H1 (cell line): Measurements from ENCODE around the gene CEMP1. TPM values are rescaled to one million over a fixed set of nuclear protein-coding genes. Genes with fewer than 3 reads are reported as not detected.

Source experiments
- CTCF ChIA-PET: fragments of 300-600 bp; sonication (Branson Sonifier 250); formaldehyde crosslinking; loops from one replicate; lab custom pipeline; 2021; ENCODE audit not compliant: partially characterized antibody; lab: Charles Lee
- POLR2A ChIA-PET: fragments of 300-600 bp; sonication (Branson Sonifier 250); formaldehyde crosslinking; loops from one replicate; lab custom pipeline; 2021; ENCODE audit warnings: inconsistent platforms; ENCODE audit not compliant: partially characterized antibody; lab: Charles Lee
- DNase-seq, 2 experiments: peaks; one replicate each; pipeline versions ENCODE4 v3.0.0 to v3.0.0-alpha.2; 2010 to 2022; ENCODE audit warnings: low spot score in 2 of 2, low read depth in 1 of 2, mixed read lengths in 1 of 2
- FAIRE-seq: peaks from 2 replicates; lab custom pipeline; 2011; peaks lifted over from hg19 to GRCh38; lab: Jason Lieb, UNC
- H2AFZ ChIP-seq: 2 replicates; pipeline ENCODE4 v1.8.1; 2012; ENCODE audit warnings: low read length, inconsistent platforms
- H2AK5ac ChIP-seq: 2 replicates; pipeline ENCODE4 v1.6.1; 2013; ENCODE audit warnings: low read depth, low read length
- H2BK120ac ChIP-seq: replicated peaks from 2 replicates; pipeline ENCODE3; 2013; ENCODE audit warnings: low read depth, low read length, inconsistent platforms
- H2BK12ac ChIP-seq: 2 replicates; pipeline ENCODE4 v1.6.1; 2013; ENCODE audit warnings: low read depth, low read length
- H2BK15ac ChIP-seq: 2 replicates; pipeline ENCODE4 v1.6.1; 2013; ENCODE audit warnings: low read length
- H2BK20ac ChIP-seq: 2 replicates; pipeline ENCODE4 v1.6.1; 2013; ENCODE audit warnings: low read length
- H2BK5ac ChIP-seq: 2 replicates; pipeline ENCODE4 v1.6.1; 2013; ENCODE audit warnings: low read depth, low read length
- H3K14ac ChIP-seq: 2 replicates; pipeline ENCODE4 v1.6.1; 2013; ENCODE audit warnings: inconsistent platforms; ENCODE audit not compliant: insufficient read length
- H3K18ac ChIP-seq: 2 replicates; pipeline ENCODE4 v1.6.1; 2013; ENCODE audit warnings: low read length; ENCODE audit errors: extremely low read depth
- H3K23ac ChIP-seq: 2 replicates; pipeline ENCODE4 v1.6.1; 2013; ENCODE audit warnings: inconsistent platforms; ENCODE audit not compliant: insufficient read length
- H3K23me2 ChIP-seq: 2 replicates; pipeline ENCODE4 v1.6.1; 2013; ENCODE audit warnings: low read depth, low read length
- H3K27ac ChIP-seq: 2 replicates; pipeline ENCODE4 v1.6.1; 2011; ENCODE audit warnings: low read depth, low read length, inconsistent platforms
- H3K27me3 ChIP-seq, 4 experiments: replicated peaks in 1 of 4; 1 replicate in 1 of 4; 2 replicates in 3 of 4; pipeline versions ENCODE4 v1.6.1 to v1.8.1; 2011 to 2013; ENCODE audit warnings: low read length in 3 of 4, mild to moderate bottlenecking in 3 of 4, inconsistent platforms in 2 of 4, mixed read lengths in 2 of 4, moderate library complexity in 1 of 4; ENCODE audit not compliant: control insufficient read depth in 3 of 4, insufficient read depth in 3 of 4; ENCODE audit errors: extremely low read depth in 1 of 4
- H3K36me3 ChIP-seq, 4 experiments: 2 replicates each; pipeline versions ENCODE4 v1.6.1 to v1.8.1; 2011 to 2013; ENCODE audit warnings: mild to moderate bottlenecking in 4 of 4, low read length in 3 of 4, moderate library complexity in 2 of 4, control low read depth in 1 of 4, inconsistent platforms in 1 of 4; ENCODE audit not compliant: insufficient read depth in 4 of 4, control insufficient read depth in 2 of 4
- H3K4ac ChIP-seq: replicated peaks from 2 replicates; pipeline ENCODE3; 2013; ENCODE audit warnings: low read length, low read depth, mixed read lengths, inconsistent platforms; ENCODE audit not compliant: insufficient read length
- H3K4me1 ChIP-seq, 4 experiments: replicated peaks in 1 of 4; 1 replicate in 1 of 4; 2 replicates in 3 of 4; pipeline versions ENCODE4 v1.6.1 to v1.8.1; 2011 to 2013; ENCODE audit warnings: low read length in 3 of 4, inconsistent platforms in 2 of 4, mixed read lengths in 1 of 4; ENCODE audit not compliant: insufficient read depth in 4 of 4, control insufficient read depth in 3 of 4
- H3K4me2 ChIP-seq, 2 experiments: 2 replicates each; pipeline versions ENCODE4 v1.6.1 to v1.8.1; 2011 to 2013; ENCODE audit warnings: low read depth in 2 of 2, low read length in 2 of 2, control low read depth in 1 of 2, inconsistent platforms in 1 of 2, mild to moderate bottlenecking in 1 of 2; ENCODE audit not compliant: insufficient read depth in 1 of 2
- H3K4me3 ChIP-seq, 4 experiments: fragments of 200-600, 300-600 bp in 1 of 4; sonication (generic), shearing (Covaris generic), sonication (Bioruptor Twin) in 1 of 4; 2 replicates each; pipeline versions ENCODE4 v1.5.1 to v1.8.1; 2011 to 2016; ENCODE audit warnings: low read length in 4 of 4, low read depth in 3 of 4, control low read depth in 2 of 4, inconsistent platforms in 2 of 4, mild to moderate bottlenecking in 2 of 4, mixed read lengths in 1 of 4, moderate library complexity in 1 of 4; ENCODE audit not compliant: insufficient read depth in 2 of 4; ENCODE audit errors: extremely low read depth in 1 of 4
- H3K56ac ChIP-seq: replicated peaks from 2 replicates; pipeline ENCODE3; 2013; ENCODE audit warnings: low read depth, mild to moderate bottlenecking, mixed read lengths, low read length, inconsistent platforms; ENCODE audit not compliant: insufficient read length
- H3K79me1 ChIP-seq: 2 replicates; pipeline ENCODE4 v1.6.1; 2013; ENCODE audit warnings: low read depth, low read length, control low read depth
- H3K79me2 ChIP-seq, 2 experiments: 2 replicates each; pipeline versions ENCODE4 v1.6.1 to v1.8.1; 2012 to 2013; ENCODE audit warnings: low read length in 2 of 2, mild to moderate bottlenecking in 2 of 2, inconsistent platforms in 1 of 2; ENCODE audit not compliant: insufficient read depth in 2 of 2, control insufficient read depth in 1 of 2
- H3K9ac ChIP-seq, 4 experiments: replicated peaks in 1 of 4; 1 replicate in 1 of 4; 2 replicates in 3 of 4; pipeline versions ENCODE4 v1.6.1 to v1.8.1; 2011 to 2013; ENCODE audit warnings: low read depth in 3 of 4, low read length in 3 of 4, control low read depth in 2 of 4, mild to moderate bottlenecking in 2 of 4, moderate library complexity in 2 of 4, inconsistent platforms in 1 of 4; ENCODE audit errors: extremely low read depth in 1 of 4
- H3K9me3 ChIP-seq, 2 experiments: 2 replicates each; pipeline versions ENCODE4 v1.6.1 to v1.8.1; 2012 to 2013; ENCODE audit warnings: mild to moderate bottlenecking in 2 of 2, moderate library complexity in 2 of 2, control low read depth in 1 of 2, inconsistent platforms in 1 of 2, low read depth in 1 of 2, low read length in 1 of 2, mixed read lengths in 1 of 2; ENCODE audit not compliant: insufficient read depth in 2 of 2
- H4K20me1 ChIP-seq, 2 experiments: replicated peaks in 1 of 2; 2 replicates each; pipeline versions ENCODE3 to v1.8.1; 2011 to 2013; ENCODE audit warnings: inconsistent platforms in 2 of 2, low read length in 2 of 2, mild to moderate bottlenecking in 1 of 2; ENCODE audit not compliant: insufficient read depth in 2 of 2, control insufficient read depth in 1 of 2
- H4K5ac ChIP-seq: 2 replicates; pipeline ENCODE4 v1.6.1; 2013; ENCODE audit warnings: low read length, low read depth, mixed read lengths, inconsistent platforms; ENCODE audit not compliant: insufficient read length
- H4K8ac ChIP-seq: 2 replicates; pipeline ENCODE4 v1.8.0; 2013; ENCODE audit warnings: mild to moderate bottlenecking, moderate library complexity, low read length, inconsistent platforms; ENCODE audit not compliant: insufficient read depth; ENCODE audit errors: extremely low read depth
- H4K91ac ChIP-seq: replicated peaks from 2 replicates; pipeline ENCODE3; 2013; ENCODE audit warnings: low read length, mixed read lengths, inconsistent platforms; ENCODE audit not compliant: insufficient read length
- BACH1 ChIP-seq: IDR thresholded peaks from 2 replicates; pipeline ENCODE4 v1.6.1; 2012; ENCODE audit warnings: low read length, improper control_type of control experiment
- BCL11A ChIP-seq, 2 experiments: IDR thresholded peaks; one replicate each; pipeline ENCODE4 v1.6.1; 2011; ENCODE audit warnings: low read depth in 2 of 2, low read length in 2 of 2, mild to moderate bottlenecking in 2 of 2
- CBX8 ChIP-seq: fragments of 300-800, 300-1000 bp; sonication (generic); IDR thresholded peaks from 2 replicates; pipeline ENCODE4 v1.7.1; 2016; ENCODE audit warnings: low read depth, low read length, borderline replicate concordance
- JUN ChIP-seq: IDR thresholded peaks from 2 replicates; pipeline ENCODE4 v1.6.1; 2011; ENCODE audit warnings: low read depth, mild to moderate bottlenecking, improper control_type of control experiment, low read length
- KDM5A ChIP-seq: fragments of 200-600 bp; IDR thresholded peaks from 2 replicates; pipeline ENCODE4 v1.7.1; 2012; ENCODE audit warnings: mild to moderate bottlenecking, low read length, inconsistent platforms, mixed read lengths
- NANOG ChIP-seq: IDR thresholded peaks from 2 replicates; pipeline ENCODE4 v1.6.1; 2011; ENCODE audit warnings: low read length, low read depth, mild to moderate bottlenecking, inconsistent platforms; ENCODE audit not compliant: insufficient read depth, poor library complexity, severe bottlenecking
- POU5F1 ChIP-seq: IDR thresholded peaks from 2 replicates; pipeline ENCODE4 v1.6.1; 2011; ENCODE audit warnings: low read depth, mild to moderate bottlenecking, low read length, moderate library complexity
- SRF ChIP-seq: IDR thresholded peaks from 2 replicates; pipeline ENCODE4 v1.6.1; 2011; ENCODE audit warnings: mild to moderate bottlenecking, low read depth, low read length, moderate library complexity
- WGBS, 2 experiments: shearing (Covaris generic) in 1 of 2; methylation state at CpG; one replicate each; pipeline versions ENCODE4 v1.1.6 to v1.1.7; 2013 to 2015; ENCODE audit warnings: low lambda C conversion rate in 2 of 2, mixed read lengths in 2 of 2, inconsistent platforms in 1 of 2, low coverage in 1 of 2, missing lambda C conversion rate in 1 of 2; ENCODE audit not compliant: insufficient replicate concordance in 2 of 2, insufficient coverage in 1 of 2, insufficient read length in 1 of 2; ENCODE audit errors: extremely low coverage in 1 of 2, missing lambda C conversion rate in 1 of 2; 5-methylcytosine and 5-hydroxymethylcytosine counted together
- polyA plus RNA-seq, 7 experiments: library from polyadenylated mRNA; depleted of rRNA in 3 of 7; stranded (reverse) in 5 of 7; unstranded in 2 of 7; fragments of >200 nt in 5 of 7; fragments of 200-250 nt in 2 of 7; gene quantifications; 1 replicate in 5 of 7; 2 replicates in 1 of 7; 4 replicates in 1 of 7; pipeline versions ENCODE4 v1.2.1 to v1.2.3, GENCODE V29; 2011 to 2013; ENCODE audit warnings: missing spikeins in 2 of 7, mixed read lengths in 2 of 7
- total RNA-seq: library from RNA; stranded (reverse); fragmentation: NEBNext Ultra II Directional; extraction: Animal tissue kit (Norgen Biotek cat#: 25700); gene quantifications from 2 replicates; pipeline ENCODE4 v1.2.1, GENCODE V29; 2021

CEMP1 gene
- total and polyA plus RNA-seq, 2 of the 8 experiments (the other 6 are each of a cell fraction or from before 2014, with no cell fraction given): not detected

- H3K9ac ChIP-seq: no peak overlapping the region
- peaks cover 7 to 25% (median 16%) of the 10 kb centered on the region in 4 experiments for H3K36me3 ChIP-seq
- no peak for FAIRE-seq
These were observed 4.0 kb downstream of the CEMP1 start for GRCh38 chr16:2527071-2527783.

More at GRCh38 chr16:2527071-2527783, 4.0 kb downstream of the CEMP1 start:
- Histone ChIP-seq H3K4me3 (no peak overlapping the region), H3K9me3 (no peaks in the 10 kb centered on the region), H2BK12ac (no peak overlapping the region), H3K79me1 (peaks cover 5% of the 10 kb centered on the region), H2BK20ac (no peak overlapping the region), H3K4me2 (no peak overlapping the region), H2BK5ac (no peak overlapping the region), H3K14ac (no peak overlapping the region), H3K79me2 (no peaks in the 10 kb centered on the region; a peak in 1 of 4 replicates), H3K56ac (no peak overlapping the region), H2BK15ac (no peak overlapping the region), H2AK5ac (no peak overlapping the region), H2AFZ (no peak overlapping the region), H3K23me2 (peaks cover 7% of the 10 kb centered on the region; the same call in 1 of the 2 replicates), H3K18ac (no peak overlapping the region), H3K4me1 (peaks cover 0 to 9% (median 7%) of the 10 kb centered on the region in 4 experiments; a peak in 4 of 7 replicates), H4K20me1 (peaks cover 0 to 19% of the 10 kb centered on the region in 2 experiments), H3K23ac (no peak overlapping the region), H4K8ac (no peak overlapping the region), H3K4ac (no peak overlapping the region), H4K91ac (no peak overlapping the region), H4K5ac (no peak overlapping the region), H3K27ac (no peak overlapping the region), H3K27me3 (no peaks in the 10 kb centered on the region), H2BK120ac (no peak overlapping the region)
- ChIA-PET POLR2A (interaction anchor here (0.8 to 1.1 kb wide), 2 partner anchors 9 to 14 kb away, joined by 3 read pairs; no protein-coding TSS in a partner anchor), CTCF (interaction anchor here (0.7 kb wide), 1 partner anchor 11 kb away, joined by 4 read pairs; no protein-coding TSS in a partner anchor)
- 93% methylated on average over 9 of the region's 12 CpGs; no CpG with 5 or more reads in 1 of the 2 experiments for WGBS, 2 experiments
- DNase-seq: no peak
- no peak for TF ChIP-seq SRF
- TF ChIP-seq KDM5A: no peak
- TF ChIP-seq BACH1: no peak
- TF ChIP-seq CBX8: no peak
- no peak for TF ChIP-seq JUN
- TF ChIP-seq NANOG: no peak
- TF ChIP-seq POU5F1: no peak
- TF ChIP-seq BCL11A (IDR thresholded peaks at IDR 0.05; ENCODE audit: low read depth in 2 of 2, low read length in 2 of 2): no peak
